Peyer's patch (tissue), 4 donors: ENCODE results near the gene RRP9.

Source experiments
- POLR2A ChIP-seq, 2 donors: fragments of 450-650 bp; IDR thresholded peaks; one replicate each; pipeline ENCODE4 v1.5.1; 2017; ENCODE audit warnings: antibody characterized with exemption in 2 of 2, mild to moderate bottlenecking in 2 of 2, moderate library complexity in 2 of 2
- TF ChIP-seq, protein P1 (sequence below), 6 experiments: fragments of 450-650 bp in 4 of 6; fragments of 200-600 bp in 2 of 6; sonication (generic) in 1 of 6; IDR thresholded peaks; one replicate each; pipeline ENCODE4 v1.5.1; 2017 to 2019; ENCODE audit warnings: antibody characterized with exemption in 6 of 6, mild to moderate bottlenecking in 3 of 6, moderate library complexity in 1 of 6

DNA sequence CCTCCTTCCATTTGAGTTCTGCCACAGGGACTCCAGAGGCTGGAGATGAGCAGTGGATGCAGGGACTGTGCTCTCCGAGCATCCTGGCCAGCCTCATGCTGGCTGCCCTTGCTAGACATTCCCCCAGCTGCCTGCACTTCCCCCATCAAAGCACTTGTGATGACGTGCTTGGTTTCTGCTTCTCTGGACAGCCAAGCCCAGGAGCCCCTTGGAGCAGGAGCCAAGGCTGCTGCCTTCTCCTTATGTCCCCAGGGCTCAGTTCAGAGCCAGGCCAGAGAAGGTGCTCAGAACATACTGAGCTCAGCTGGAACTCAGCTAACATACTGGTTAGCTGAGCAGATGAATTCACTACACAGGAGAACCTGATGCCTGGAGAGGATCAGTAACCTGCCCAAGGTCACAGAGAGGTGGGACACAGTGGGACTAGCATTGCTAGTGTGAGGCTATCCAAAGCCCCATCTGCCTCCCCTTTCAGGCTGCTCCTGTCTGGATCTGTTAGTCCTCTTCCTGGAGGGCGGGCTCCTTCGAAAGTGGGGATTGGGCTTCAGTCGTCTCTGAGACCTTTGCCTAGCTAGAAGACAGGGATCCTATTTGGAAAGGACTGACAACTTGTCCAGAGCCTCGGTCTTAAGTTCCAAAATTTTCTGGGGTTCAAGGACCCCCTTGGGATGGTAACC is 21.3 kb upstream of the RRP9 start:
- TF ChIP-seq, protein P1, sequence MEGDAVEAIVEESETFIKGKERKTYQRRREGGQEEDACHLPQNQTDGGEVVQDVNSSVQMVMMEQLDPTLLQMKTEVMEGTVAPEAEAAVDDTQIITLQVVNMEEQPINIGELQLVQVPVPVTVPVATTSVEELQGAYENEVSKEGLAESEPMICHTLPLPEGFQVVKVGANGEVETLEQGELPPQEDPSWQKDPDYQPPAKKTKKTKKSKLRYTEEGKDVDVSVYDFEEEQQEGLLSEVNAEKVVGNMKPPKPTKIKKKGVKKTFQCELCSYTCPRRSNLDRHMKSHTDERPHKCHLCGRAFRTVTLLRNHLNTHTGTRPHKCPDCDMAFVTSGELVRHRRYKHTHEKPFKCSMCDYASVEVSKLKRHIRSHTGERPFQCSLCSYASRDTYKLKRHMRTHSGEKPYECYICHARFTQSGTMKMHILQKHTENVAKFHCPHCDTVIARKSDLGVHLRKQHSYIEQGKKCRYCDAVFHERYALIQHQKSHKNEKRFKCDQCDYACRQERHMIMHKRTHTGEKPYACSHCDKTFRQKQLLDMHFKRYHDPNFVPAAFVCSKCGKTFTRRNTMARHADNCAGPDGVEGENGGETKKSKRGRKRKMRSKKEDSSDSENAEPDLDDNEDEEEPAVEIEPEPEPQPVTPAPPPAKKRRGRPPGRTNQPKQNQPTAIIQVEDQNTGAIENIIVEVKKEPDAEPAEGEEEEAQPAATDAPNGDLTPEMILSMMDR (IDR thresholded peaks at IDR 0.05): no peak
- TF ChIP-seq POLR2A (IDR thresholded peaks at IDR 0.05): no peak
